Activated CD8-positive, alpha-beta memory T cell treated with anti-CD3 and anti-CD28 coated beads, Interleukin-2, amount 50 U/mL, for 1 hour (primary cell): ENCODE measurements around the gene DUS1L.

Experiments
- DNase-seq: peaks from one replicate; pipeline ENCODE4 v3.0.0-alpha.2; 2020; ENCODE audit errors: extremely low read depth

The DUS1L gene

GRCh38 chr17:82087961-82088837 is 22.6 kb upstream of the DUS1L start:
- no peak for DNase-seq

- no peak for DNase-seq
Observed at GRCh38 chr17:82086941-82087906, 21.6 kb upstream of the DUS1L start.

- DNase-seq = no peak
Observed at GRCh38 chr17:82085931-82086764, 20.5 kb upstream of the DUS1L start.

- no peak for DNase-seq
Observed at GRCh38 chr17:82085031-82085861, 19.6 kb upstream of the DUS1L start.

DNA sequence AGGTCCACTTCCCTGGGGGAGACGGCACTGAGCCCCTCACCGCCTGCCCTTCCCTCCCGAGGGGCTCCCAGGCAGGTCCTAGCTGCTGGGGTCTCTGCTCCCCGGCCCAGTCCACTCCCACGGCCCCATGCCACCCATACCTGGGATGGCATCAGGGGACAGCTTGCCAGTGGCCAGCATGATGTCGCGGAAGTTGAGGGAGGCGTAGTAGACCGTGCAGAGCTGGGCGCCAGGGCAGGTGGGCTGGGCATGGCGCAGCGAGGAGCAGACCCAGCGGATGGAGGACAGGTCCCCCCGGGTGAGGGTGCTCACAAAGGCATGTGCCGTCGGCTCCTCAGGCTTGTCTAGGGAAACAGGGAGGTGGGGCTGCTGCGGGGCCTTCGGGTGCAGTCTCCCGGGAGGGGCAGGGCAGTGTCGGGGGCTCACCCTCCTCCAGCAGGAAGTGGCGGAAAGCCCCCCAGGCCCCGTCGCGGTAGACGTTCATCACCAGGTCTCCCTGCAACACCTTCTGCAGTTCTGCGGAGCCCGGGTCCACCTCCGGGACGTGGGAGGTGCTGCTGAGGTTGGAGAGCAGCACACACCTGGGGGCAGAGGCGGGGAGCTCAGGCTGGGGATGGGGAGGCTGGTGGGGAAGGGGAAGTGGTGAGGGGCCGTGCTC is 18.9 kb upstream of the DUS1L start:
- no peak for DNase-seq

GRCh38 chr17:82083533-82084359 is 18.1 kb upstream of the DUS1L start:
- no peak for DNase-seq

DNA sequence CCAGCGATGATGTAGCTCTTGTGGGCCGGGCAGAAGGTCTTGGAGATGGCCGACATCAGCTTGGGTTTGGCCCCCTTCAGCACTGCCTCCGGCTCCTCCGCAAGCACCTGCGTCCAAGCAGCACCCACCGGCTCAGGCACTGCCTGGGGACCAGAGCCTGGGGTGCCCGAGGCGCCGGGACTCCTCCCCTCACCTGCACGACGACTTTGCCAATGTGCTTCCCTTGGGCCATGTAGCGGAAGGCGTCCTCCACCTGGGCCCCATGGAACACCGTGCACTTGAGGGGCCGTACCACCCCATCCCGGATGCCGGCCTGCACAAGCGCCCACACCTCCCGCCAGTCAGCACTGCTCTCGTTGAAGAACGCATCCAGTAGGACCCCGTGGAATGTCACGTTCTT is 17.4 kb upstream of the DUS1L start:
- DNase-seq = no peak

- DNase-seq = no peak
Observed at GRCh38 chr17:82082456-82082855, 16.9 kb upstream of the DUS1L start.

DNA sequence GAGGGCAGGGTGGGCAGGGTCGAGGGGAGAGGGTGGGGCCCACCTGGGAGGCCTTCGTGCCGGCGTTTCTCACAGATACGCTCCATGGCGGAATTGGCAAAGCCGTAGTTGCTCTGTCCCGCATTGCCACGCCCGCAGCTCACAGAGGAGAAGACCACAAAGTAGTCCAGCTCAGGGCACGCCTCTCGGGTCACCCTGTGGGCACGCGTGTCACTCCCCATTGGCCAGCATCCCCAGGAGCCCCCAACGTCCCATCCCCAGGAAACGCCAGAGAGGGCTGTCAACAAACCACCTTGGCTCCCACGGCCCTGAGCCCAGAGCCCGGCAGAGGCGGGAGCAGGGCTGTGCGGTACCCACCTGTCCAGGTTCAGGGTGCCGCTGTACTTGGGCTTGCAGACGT is 16.4 kb upstream of the DUS1L start:
- DNase-seq = no peak

DNA sequence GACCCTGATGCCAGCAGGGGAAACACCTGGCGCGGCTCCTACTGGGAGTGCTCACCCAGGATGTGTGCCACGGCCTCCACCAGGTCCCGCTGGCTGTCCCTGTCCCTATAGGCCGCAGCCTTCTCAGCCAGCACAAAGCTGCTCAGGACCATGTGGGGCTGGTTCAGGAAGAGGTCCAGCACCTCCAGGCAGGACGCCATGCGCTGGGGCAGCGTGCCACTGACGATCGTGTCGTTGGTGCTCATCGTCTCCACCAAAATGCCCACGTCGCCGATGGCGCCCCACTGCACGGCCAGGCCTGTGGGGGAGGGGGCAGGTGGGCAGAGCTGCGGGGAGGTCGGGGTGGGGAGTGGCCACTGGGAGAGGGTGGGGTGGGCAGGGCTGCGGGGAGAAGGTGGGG is 15.9 kb upstream of the DUS1L start:
- no peak for DNase-seq

DNA sequence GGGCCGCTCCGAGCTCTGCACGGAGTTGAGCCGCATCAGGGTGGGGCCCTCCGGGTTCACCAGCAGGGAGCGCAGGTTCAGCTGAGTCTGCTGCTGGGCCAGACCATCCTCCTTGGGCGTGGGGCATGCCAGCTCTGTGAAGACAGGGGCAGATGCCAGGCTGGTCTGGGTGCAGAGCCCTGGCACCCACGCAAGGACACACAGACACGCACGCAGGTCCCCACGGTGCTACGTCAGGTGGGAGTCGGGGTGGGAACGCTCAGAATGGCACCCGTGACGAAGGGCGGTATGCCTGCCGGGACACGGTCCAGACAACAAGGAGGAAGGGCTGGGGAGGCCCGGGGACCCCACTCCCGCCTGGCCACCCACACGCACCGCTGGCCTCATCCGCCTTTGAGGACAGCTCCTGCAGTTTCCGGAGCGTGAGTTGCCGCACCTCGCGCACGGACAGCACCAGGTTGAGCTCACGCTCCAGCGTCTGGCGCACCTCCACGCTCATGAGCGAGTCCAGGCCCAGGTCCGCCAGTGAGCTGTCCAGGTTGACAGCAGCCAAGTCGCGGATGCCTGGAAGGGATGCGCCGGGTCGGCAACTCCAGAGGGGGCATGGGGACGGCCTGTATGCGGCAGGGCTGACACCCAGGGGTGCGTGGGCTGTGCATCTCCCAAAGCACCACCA is 15.3 kb upstream of the DUS1L start:
- no peak for DNase-seq

GRCh38 chr17:82080048-82080788 is 14.6 kb upstream of the DUS1L start:
- DNase-seq = no peak

DNA sequence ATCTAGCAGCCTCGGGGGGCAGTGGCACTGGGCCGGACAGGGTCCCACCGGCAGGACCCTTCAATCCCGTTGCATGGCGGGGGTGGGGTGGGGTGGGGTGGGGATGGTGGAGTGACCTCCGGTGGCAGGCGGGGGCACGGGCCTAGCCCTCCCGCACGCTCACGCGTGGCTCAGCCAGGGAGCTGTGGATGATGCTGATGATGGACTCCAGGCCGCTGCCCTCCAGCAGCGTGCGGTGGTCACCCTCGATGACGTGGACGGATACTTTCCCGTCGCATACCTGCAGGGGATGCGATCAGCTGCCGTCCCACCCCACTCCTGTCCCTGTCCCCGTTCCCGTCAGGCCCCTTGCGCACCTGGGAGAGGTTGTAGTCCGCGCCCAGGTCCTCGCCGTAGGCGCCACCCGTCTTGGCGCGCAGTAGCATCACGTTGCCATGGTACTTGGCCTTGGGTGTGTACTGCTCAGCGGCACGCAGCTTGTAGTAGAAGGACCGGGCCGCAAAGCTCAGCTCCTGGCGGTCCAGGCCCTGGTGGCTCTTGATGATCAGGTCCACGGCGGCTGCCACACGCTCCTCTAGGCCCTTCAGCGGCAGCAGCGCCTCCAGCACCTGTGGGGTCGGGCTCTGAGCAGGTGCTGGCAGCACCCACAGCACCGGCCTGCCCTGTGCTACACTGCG is 13.5 kb upstream of the DUS1L start:
- DNase-seq = no peak

DNA sequence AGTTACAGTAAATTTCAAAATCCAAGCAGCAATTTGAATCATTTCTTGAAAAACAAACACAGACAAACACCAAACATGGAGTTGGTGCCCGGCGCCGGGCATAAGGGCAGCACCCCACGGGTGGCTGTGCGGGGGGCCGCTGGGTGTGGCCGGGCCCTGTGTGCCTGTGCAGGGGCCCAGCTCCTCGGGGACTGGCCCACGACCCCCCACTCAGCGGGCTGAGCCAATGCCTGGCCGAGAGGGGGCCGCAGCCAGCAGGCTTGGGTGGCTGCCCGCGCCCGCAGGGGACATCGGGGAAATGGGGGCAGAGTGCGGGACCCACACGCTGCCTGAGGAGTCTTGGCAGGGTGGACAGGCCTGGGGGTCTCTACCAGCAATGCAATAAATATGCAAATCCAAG is 12.8 kb upstream of the DUS1L start:
- DNase-seq = no peak

- DNase-seq = no peak
Observed at GRCh38 chr17:82077617-82078358, 12.2 kb upstream of the DUS1L start.

- DNase-seq = no peak
Observed at GRCh38 chr17:82076785-82077591, 11.4 kb upstream of the DUS1L start.
